HEK293 (cell line): ENCODE measurements around the gene ODAD4.

Experiments used
- CTCF ChIA-PET: fragments of 350-600 bp; formaldehyde crosslinking; extraction: SDS; loops from one replicate; lab custom pipeline; 2021; ENCODE audit warnings: antibody characterized with exemption; lab: Yijun Ruan, JAX
- POLR2A ChIA-PET: fragments of 300-600 bp; formaldehyde crosslinking; extraction: SDS; loops from one replicate; lab custom pipeline; 2020; ENCODE audit warnings: antibody characterized with exemption, inconsistent platforms; lab: Yijun Ruan, JAX
- H3K27ac ChIP-seq: fragments of 200-500 bp; sonication (Bioruptor generic); 2 replicates; pipeline ENCODE4 v1.5.1; 2014; ENCODE audit warnings: low read depth, low read length, control low read depth, inconsistent platforms; ENCODE audit errors: extremely low read depth
- H3K36me3 ChIP-seq, 2 experiments: fragments of 200-500 bp in 1 of 2; sonication (Bioruptor generic) in 1 of 2; 1 replicate in 1 of 2; 2 replicates in 1 of 2; pipeline ENCODE4 v1.5.1; 2014 to 2017; ENCODE audit warnings: inconsistent platforms in 2 of 2, low read length in 2 of 2; ENCODE audit not compliant: control insufficient read depth in 2 of 2, insufficient read depth in 1 of 2
- H3K4me1 ChIP-seq: fragments of 200-500 bp; sonication (Bioruptor generic); 2 replicates; pipeline ENCODE4 v1.5.1; 2014; ENCODE audit warnings: mild to moderate bottlenecking, low read length, inconsistent platforms; ENCODE audit not compliant: control insufficient read depth, insufficient read depth
- H3K4me3 ChIP-seq: 2 replicates; pipeline ENCODE4 v1.5.1; 2011; ENCODE audit warnings: low read depth, mild to moderate bottlenecking, control low read depth, low read length, moderate library complexity
- H3K9me3 ChIP-seq: fragments of 200-500 bp; sonication (Bioruptor generic); 2 replicates; pipeline ENCODE4 v1.5.1; 2014; ENCODE audit warnings: low read depth, low read length, inconsistent platforms; ENCODE audit not compliant: control insufficient read depth, insufficient read depth
- PRDM1 ChIP-seq: fragments of 450-650 bp; formaldehyde crosslinking; IDR thresholded peaks from 2 replicates; pipeline ENCODE4; 2016; ENCODE audit warnings: missing biosample characterization, missing genetic modification characterization
- SP2 ChIP-seq: fragments of 450-650 bp; formaldehyde crosslinking; IDR thresholded peaks from 2 replicates; pipeline ENCODE4 v1.5.1; 2016; ENCODE audit warnings: missing biosample characterization, missing genetic modification characterization
- TSHZ1 ChIP-seq: fragments of 450-650 bp; formaldehyde crosslinking; IDR thresholded peaks from 2 replicates; pipeline ENCODE4 v1.5.1; 2016; ENCODE audit warnings: missing biosample characterization, missing genetic modification characterization, borderline replicate concordance
- ZBTB26 ChIP-seq: fragments of 450-650 bp; formaldehyde crosslinking; optimal IDR thresholded peaks from 2 replicates; pipeline ENCODE3; 2016; ENCODE audit warnings: missing biosample characterization, mild to moderate bottlenecking, missing genetic modification characterization
- ZBTB48 ChIP-seq: fragments of 450-650 bp; formaldehyde crosslinking; IDR thresholded peaks from 2 replicates; pipeline ENCODE4 v1.5.1; 2016; ENCODE audit warnings: missing biosample characterization, missing genetic modification characterization
- ZBTB49 ChIP-seq: fragments of 450-650 bp; formaldehyde crosslinking; IDR thresholded peaks from 2 replicates; pipeline ENCODE4 v1.5.1; 2016; ENCODE audit warnings: missing biosample characterization, missing genetic modification characterization, low read depth
- ZBTB6 ChIP-seq: fragments of 450-650 bp; formaldehyde crosslinking; IDR thresholded peaks from 2 replicates; pipeline ENCODE4 v1.5.1; 2017; ENCODE audit warnings: missing biosample characterization, missing genetic modification characterization
- ZEB2 ChIP-seq: fragments of 450-650 bp; formaldehyde crosslinking; IDR thresholded peaks from 2 replicates; pipeline ENCODE4 v1.5.1; 2016; ENCODE audit warnings: missing biosample characterization, missing genetic modification characterization
- ZNF114 ChIP-seq: fragments of 450-650 bp; formaldehyde crosslinking; IDR thresholded peaks from 2 replicates; pipeline ENCODE4 v1.5.0; 2017; ENCODE audit warnings: missing biosample characterization, missing genetic modification characterization
- ZNF155 ChIP-seq: fragments of 450-650 bp; formaldehyde crosslinking; IDR thresholded peaks from 2 replicates; pipeline ENCODE4 v1.5.1; 2016; ENCODE audit warnings: missing biosample characterization, missing genetic modification characterization
- ZNF175 ChIP-seq: fragments of 450-650 bp; formaldehyde crosslinking; IDR thresholded peaks from 2 replicates; pipeline ENCODE4 v1.5.1; 2016; ENCODE audit warnings: missing biosample characterization, missing genetic modification characterization
- ZNF366 ChIP-seq: fragments of 450-650 bp; formaldehyde crosslinking; conservative IDR thresholded peaks from 2 replicates; pipeline ENCODE4 v1.5.1; 2016; ENCODE audit warnings: missing biosample characterization, missing genetic modification characterization
- ZNF518A ChIP-seq: fragments of 450-650 bp; formaldehyde crosslinking; conservative IDR thresholded peaks from 2 replicates; pipeline ENCODE4 v1.5.1; 2016; ENCODE audit warnings: low read depth, missing biosample characterization, missing genetic modification characterization
- ZNF768 ChIP-seq: fragments of 450-650 bp; formaldehyde crosslinking; IDR thresholded peaks from 2 replicates; pipeline ENCODE4 v1.5.1; 2018; ENCODE audit warnings: missing biosample characterization, mild to moderate bottlenecking, missing genetic modification characterization
- ZNF792 ChIP-seq: fragments of 450-650 bp; formaldehyde crosslinking; IDR thresholded peaks from 2 replicates; pipeline ENCODE4 v1.5.1; 2016; ENCODE audit warnings: missing biosample characterization, missing genetic modification characterization
- TF ChIP-seq, protein P1 (sequence below): fragments of 450-650 bp; formaldehyde crosslinking; IDR thresholded peaks from 2 replicates; pipeline ENCODE4 v1.5.1; 2017; ENCODE audit warnings: missing biosample characterization, missing genetic modification characterization

Gene ODAD4

DNA sequence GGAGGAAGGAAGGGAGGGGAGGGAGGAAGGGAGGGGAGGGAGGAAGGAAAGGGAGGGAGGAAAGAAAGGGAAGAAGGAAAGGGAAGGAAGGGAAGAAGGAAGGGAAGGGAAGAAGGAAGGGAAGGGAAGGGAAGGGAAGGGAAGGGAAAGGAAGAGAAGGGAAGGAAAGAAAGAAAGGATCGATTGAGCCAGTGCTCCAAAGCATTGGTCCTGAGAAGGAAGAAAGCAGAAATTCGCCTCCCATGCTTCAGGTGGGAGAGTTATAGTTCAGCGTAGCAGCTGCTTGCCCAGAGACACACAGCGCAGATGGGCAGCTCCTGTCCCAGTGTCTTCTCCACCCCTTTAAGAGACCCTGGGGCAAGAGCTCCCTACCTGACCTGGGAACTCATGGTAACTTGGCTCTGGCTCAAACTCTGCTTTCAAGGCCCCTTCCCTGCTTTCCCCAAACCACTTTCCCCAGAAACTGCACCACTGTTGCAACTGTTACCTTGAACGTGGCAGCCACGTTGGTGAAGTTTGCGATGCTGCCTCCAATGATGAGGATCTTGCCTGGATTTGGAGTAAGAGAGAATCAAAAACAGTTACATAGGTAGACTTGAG is 26.1 kb upstream of the ODAD4 start:
- no peak overlapping the region for H3K4me3 ChIP-seq
- no peak for TF ChIP-seq ZBTB6
- no peak for TF ChIP-seq ZNF768
- TF ChIP-seq, protein P1, sequence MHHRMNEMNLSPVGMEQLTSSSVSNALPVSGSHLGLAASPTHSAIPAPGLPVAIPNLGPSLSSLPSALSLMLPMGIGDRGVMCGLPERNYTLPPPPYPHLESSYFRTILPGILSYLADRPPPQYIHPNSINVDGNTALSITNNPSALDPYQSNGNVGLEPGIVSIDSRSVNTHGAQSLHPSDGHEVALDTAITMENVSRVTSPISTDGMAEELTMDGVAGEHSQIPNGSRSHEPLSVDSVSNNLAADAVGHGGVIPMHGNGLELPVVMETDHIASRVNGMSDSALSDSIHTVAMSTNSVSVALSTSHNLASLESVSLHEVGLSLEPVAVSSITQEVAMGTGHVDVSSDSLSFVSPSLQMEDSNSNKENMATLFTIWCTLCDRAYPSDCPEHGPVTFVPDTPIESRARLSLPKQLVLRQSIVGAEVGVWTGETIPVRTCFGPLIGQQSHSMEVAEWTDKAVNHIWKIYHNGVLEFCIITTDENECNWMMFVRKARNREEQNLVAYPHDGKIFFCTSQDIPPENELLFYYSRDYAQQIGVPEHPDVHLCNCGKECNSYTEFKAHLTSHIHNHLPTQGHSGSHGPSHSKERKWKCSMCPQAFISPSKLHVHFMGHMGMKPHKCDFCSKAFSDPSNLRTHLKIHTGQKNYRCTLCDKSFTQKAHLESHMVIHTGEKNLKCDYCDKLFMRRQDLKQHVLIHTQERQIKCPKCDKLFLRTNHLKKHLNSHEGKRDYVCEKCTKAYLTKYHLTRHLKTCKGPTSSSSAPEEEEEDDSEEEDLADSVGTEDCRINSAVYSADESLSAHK = no peak
- TF ChIP-seq PRDM1 (tag by site-specific recombination) = peak; percentile 94
- no peak for TF ChIP-seq ZEB2 (tag by site-specific recombination)
- TF ChIP-seq ZBTB26 (tag by site-specific recombination) = no peak
- no peak for TF ChIP-seq SP2
- TF ChIP-seq ZNF175 (tag by site-specific recombination) = no peak
- peak; percentile 76 for TF ChIP-seq ZNF366 (tag by site-specific recombination)
- TF ChIP-seq, all 188 proteins: peak for 2
- H3K4me1 ChIP-seq = no peaks in the 10 kb centered on the region
- ChIA-PET CTCF (interaction anchor here (1.2 kb wide), 1 partner anchor 55 kb away, joined by 3 read pairs; no protein-coding TSS in a partner anchor), POLR2A (no interaction called here)
- H3K27ac ChIP-seq = no peak overlapping the region
- peaks cover 67 to 93% of the 10 kb centered on the region in 2 experiments for H3K36me3 ChIP-seq
- no peaks in the 10 kb centered on the region for H3K9me3 ChIP-seq

DNA sequence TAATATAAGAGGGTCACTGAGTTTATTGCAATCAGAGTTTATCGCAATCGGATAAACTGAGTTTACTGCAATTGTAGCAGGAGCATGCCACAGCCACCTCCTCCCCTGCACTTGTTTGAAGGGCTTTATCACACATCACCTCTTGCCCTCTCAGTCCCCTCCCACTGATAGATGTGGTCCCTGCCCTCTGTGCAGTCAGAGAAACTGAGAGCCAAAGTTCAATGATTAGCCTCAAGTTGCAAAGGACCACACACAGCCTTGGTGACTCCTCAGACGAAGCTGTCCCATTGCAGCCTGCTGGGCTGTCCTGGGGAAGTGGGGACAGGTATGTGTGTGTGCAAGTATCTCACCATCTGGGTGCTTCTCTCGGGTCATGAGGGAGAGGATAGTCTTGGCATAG is 25.2 kb upstream of the ODAD4 start:
- ChIA-PET CTCF (interaction anchor here (1.2 kb wide), 1 partner anchor 54 kb away, joined by 3 read pairs; no protein-coding TSS in a partner anchor), POLR2A (no interaction called here)
- H3K9me3 ChIP-seq = no peaks in the 10 kb centered on the region
- no peak for TF ChIP-seq ZNF155
- no peak for TF ChIP-seq TSHZ1 (tag by site-specific recombination)
- TF ChIP-seq ZBTB49 = no peak
- no peak for TF ChIP-seq ZNF518A (tag by site-specific recombination)
- TF ChIP-seq ZBTB48 = no peak
- TF ChIP-seq ZNF792 (tag by site-specific recombination) = no peak
- TF ChIP-seq ZNF114 (tag by site-specific recombination) = no peak

More for the DNA sequence above, 25.2 kb upstream of the ODAD4 start:
- H3K4me1 ChIP-seq = no peaks in the 10 kb centered on the region
- no peak overlapping the region for H3K27ac ChIP-seq
- H3K36me3 ChIP-seq = peaks cover 65 to 97% of the 10 kb centered on the region in 2 experiments
- H3K4me3 ChIP-seq = no peak overlapping the region
